ENCODE measurements around the gene TAL2.

The TAL2 gene

DNA sequence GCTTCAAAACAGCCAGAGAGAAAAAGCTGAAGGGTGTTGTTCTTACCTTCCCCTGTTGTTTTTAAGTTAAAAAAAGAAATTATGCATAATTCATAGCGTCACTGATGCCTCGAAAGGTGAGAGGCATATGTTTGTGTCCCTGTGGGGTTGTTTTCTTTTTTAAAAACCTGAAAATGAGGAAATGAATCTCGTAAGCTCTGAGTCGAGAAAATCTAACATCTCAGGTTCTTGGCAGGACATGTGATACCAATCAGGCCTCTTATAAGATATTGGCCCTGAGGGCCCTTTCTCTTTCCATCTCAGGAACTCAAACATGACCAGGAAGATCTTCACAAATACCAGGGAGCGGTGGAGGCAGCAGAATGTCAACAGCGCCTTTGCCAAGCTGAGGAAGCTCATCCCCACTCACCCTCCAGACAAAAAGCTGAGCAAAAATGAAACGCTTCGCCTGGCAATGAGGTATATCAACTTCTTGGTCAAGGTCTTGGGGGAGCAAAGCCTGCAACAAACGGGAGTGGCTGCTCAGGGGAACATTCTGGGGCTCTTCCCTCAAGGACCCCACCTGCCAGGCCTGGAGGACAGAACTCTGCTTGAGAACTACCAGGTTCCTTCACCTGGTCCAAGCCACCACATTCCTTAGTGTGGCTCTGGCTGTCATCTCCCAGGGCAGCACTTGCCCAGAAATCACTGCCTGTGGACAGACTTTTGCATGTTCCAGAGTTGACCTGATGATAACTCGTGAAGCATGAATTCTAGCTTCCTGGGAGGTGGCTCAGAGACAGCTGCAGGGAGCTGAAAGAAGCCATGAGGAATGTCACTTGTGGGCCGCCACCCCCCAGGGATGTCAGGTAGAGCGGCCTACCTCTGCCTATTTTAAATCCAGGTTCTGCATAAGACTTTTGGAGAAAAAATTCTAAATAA, at the start of gene TAL2:
Gene TAL2 (plus strand): TSS at position 274 of the 921 bp plus-strand sequence. CDS start 40 bp downstream, at position 314.
- DNase-seq (ENCODE audit: low spot score): no peak

DNA sequence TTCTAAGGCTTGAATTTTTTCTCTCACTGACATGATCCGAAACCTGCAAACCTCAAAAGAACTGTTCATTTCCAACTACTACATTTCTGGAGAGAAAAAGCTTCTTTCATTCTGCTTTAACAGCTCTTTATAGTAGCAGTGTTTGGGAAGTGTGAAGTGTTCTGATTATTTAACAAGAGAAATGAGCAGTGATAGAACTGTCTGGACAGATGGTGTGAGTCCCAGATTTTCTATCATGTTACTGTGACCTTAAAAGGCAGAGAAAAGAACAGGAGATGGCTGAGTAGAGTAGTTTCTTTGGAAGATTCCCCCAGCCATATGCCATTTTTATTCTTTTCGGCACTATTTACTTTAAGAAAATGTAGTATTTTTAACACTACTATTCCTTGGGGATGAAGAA, 41.3 kb upstream of the TAL2 start:
- no peak for DNase-seq (ENCODE audit: low spot score)

DNA sequence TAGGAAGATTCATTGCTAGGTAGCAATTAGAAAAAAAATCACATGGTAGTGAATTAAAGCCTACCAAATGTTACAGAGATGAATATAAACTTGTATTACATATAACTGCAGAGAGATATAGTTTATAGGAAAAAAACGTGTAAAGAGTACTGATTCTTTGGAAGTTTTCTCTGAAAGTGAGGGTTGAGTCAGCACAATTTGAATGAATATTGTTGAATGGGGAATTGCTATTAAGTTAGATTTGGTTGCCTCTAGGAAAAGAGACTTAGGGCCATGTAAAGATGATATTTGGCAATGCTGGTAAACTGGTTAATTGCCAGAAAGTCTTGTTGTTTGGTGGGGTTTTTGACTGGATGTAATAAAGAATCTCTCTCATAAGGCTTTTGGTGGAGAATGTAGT, 37.2 kb upstream of the TAL2 start:
- no peak for DNase-seq (ENCODE audit: low spot score)

DNA sequence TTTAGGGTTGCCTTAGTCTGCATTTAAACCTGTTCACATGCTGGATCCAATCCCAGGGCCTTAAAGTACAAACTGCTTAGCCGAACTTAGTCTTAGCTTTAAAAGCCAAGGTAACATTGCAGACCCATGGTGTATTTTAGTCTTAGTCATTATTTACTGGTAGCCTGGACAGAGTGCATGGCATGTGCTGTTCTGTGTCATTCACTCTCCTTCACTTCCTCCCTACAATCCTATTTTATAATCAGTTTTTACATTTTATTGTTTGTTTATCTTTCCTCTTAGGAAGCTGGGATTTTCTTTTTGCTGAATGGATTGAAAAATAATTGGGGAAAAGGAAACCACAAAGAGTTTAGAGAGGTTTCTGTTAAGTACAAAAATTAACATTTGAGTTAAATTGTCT, 29.4 kb upstream of the TAL2 start:
- no peak for DNase-seq (ENCODE audit: low spot score)

DNA sequence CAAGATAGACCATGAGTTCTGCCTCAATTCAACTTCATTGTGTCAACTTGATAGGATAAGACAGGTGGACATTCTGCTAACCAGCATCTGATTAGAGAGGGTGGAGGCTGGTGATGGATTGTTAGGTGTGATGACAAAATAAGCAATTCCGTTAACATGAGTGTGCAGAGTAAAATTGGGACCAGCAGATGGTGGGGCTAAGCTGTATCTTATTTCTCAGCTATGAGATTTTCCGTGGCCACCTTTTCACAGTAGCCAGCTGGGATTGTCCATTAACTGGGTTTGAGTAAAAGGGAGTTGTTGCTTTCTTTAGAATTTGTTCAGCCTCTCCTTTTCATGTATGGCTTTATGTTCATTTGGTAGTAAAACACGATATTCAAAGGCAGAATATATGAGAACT, 28.8 kb upstream of the TAL2 start:
- DNase-seq (ENCODE audit: low spot score): no peak

DNA sequence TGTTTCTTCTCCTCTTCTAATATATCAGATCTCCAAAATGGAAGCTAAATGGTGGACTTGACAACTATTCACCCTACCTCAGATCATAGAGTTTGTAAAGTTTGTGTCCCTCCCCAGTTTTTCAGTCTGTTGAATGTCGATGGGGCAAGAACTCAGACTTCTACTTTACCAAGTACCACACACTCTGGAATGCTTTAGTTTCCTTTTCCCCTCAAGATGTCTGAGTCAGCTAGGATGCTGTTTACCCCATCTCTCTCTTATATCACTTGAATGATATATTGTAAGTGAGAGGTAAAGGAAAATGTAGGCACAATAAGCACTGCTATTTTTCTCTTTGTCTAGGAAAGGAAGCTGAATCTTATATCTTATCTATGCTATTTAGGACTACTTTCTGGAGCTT, 25.9 kb upstream of the TAL2 start:
- DNase-seq (ENCODE audit: low spot score): no peak

DNA sequence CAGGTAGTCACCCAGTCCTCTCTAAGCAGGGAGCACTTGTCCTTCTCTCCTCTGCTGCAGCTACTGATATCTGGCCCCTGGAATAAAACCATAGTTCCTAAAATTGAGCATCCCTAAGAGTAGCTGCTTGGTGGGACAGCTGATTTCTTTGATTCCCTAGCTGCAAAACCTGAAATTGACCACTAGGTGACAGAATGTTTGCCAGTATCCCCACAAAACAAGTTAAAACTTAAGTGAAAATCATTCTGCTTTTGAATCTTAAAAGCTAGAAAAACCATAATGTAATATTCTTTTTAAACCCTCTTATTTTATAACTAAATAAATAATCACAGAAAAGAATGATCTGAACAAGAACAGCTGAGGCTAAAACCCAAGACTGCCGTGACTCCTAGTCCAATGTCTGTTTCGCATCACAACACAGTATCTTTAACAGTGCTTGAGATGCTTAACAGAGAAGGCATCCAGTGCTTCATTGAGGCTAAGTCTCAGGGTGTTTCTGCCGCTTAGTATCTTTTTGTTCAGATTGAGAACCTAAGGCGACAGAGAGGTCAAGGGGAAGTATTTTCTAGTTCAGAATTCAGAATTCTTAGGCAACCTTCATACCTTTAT, 24.4 kb upstream of the TAL2 start:
- DNase-seq (ENCODE audit: low spot score): no peak

DNA sequence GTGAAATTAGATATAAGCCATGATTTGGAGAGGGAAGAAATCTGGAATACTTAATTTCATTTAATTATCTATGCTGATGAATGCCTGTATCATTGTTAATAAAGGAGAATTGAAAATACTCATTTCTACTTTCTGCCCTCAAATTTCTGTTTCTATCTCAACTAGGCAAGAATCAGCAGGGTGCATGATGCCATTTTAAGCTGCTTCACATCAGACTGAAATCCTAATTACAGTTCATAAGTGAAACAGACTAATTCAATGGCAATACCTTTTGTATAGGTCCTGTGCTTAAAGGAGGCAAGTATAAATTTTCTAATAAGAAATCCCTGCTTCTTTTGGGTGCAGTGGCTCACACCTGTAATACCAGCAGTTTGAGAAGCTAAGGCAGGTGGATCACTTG, 22.3 kb upstream of the TAL2 start:
- no peak for DNase-seq (ENCODE audit: low spot score)

DNA sequence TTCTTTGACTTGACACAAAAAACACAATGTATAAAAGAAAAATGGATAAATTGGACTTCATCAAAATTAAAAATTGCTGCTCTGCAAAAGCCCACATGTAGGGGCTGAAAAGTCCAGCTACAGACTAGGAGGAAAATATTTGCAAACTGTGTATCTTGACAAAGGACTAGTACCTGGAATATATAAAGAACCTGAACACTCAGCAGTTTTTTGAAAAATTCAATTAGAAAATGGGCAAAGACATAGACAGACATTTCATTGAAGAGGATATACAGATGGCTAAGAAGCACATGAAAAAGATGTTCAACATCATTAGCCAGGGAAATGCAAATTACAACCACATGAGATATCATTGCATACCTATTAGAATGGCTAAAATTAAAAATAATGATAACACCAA, 18.5 kb upstream of the TAL2 start:
- DNase-seq (ENCODE audit: low spot score): no peak

DNA sequence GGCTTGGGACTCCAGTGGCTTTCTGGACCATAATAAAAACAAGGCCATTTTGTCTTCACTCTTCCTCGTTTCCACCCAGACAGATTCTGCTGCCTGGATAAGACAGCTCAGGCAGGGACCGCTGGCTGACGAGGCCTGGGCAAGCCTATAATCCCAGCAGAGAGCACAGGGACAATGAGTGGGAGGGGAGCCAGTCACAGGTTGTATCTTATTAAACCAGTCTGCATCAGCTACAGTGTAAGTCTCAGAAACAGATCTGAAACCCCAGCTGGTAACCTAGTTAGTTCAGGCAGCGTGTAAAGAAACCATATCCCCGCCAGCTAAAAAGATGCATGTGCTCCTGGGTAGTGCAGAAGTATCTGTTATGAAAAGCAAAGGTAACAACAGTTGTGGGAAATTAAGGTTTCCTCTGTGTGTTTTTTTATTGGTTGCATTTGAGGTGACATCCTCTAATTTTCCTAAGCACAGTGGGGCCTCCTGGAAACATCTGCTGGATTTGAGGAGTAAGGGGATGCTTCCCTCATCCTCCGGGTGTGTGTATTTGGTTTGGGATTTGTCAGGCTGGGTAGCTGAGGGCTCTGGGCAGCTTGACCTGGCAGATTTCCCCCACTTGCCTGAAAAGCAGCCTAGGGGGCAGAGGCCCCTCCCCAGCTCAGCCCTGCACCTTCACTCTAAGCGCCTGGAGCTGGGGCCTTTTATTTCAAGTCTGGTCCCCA, 15.2 kb upstream of the TAL2 start:
- no peak for DNase-seq (ENCODE audit: low spot score)

DNA sequence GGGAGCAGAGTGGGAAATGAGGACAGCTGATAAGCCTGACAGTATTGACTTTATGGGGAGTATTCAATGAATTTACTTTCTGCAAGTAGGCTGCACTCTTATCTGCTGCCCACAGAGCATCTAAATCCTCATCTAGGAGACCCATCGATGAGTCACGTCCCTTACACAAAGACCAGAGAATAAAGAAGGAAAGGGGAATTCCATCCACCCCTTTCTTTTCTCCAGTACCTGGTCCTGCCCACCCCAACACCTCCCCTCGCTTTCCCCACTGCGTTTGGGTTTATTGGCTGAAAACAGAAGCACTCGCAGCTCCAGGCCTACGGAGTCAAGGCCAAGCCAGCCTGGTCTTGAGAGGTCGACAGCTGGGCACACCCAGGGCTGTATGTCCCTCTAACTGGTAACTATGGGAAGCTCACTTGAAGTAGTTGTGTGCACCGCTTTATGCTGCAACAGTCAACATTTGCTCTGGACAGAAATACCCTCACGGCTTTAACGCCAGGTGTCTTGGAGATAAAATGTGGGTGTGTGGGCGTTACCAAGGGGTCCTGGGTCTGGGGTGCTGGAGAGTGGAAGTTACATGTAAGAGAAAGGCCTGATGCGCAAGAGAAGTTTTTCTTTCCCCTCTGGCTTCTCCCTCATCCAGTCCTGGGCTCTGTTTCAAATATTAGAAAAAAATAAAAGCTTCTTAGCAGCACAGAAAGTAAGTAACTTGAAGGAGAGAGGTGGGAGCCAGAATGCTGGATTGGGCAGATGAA, 14.5 kb upstream of the TAL2 start:
- no peak for DNase-seq (ENCODE audit: low spot score)

DNA sequence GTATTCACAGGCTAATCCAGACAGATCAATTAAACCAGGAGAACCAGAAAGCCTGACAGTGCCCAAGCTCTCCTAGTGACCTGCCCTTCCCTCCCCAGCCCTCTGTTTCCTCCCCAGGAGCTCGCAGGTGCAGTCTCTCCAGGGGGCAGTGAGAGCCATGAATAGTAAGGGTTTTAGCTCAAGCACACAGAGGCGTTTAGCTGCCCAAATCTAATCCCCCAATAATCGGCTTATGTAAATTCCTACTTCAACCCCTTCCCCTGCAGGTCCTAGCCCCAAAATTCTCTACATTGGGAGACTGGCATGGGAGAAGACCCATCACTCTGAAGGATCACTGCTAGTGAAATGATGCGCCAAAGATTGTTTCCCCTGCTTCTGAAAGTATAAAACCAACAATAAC, 10.5 kb upstream of the TAL2 start:
- DNase-seq (ENCODE audit: low spot score): no peak

DNA sequence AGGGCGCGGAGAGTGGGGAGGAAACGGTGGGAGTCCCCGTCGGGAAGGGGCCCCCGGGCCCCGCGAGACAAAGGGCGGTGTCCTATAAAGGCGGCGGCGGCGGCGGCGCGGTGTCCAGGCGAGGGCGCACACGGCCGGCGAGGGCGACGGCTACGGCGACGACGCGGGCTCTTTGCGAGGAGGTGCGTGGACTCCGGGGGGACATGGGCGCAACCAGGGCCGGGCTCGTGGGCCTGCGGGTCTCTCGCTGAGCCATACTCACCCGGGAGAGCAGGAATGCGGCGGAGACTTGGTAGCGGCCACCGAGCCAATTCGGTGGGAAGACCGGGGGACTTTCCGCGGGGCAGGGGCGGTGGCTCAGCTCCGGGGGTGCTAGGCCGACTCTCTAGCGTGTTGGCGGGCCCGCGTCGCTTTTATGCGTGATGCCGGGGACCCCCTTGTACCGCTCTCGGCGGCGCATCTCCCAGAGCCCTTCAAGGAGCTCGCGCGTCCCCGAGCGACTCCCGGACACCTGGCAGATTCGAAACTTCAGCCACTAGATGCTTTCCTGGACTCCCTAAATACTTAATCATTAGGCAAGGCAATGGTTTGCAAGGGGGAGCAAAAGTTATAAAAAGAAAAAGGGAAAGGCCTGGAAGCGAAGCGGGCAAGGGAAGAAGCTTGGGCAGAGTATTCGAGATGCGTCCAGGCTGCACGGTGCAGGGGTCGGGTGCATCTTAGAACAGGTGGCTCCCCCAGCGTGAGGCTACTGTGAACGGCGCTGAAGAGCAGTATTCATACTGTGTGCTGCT, 5.9 kb upstream of the TAL2 start:
- DNase-seq (ENCODE audit: low spot score): peak; percentile 55

DNA sequence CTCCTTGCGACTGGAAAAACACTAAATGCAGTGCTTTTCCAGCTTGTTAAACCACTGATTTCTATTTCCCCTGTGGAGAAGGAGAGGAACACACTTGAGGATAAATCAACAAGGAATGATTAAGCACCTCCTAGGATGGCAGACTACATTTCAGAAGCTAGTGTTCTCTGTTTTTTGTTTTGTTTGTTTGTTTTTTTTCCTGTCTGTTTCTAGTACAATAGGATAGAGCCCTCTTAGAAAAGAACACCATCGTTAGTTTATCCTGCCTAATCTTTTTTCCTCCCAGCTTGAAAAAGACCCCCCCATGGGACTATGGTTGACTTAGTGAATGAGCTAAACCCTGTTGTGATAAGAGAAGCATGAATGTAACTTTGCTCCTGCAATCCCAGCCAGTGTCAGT, 3.9 kb upstream of the TAL2 start:
- DNase-seq (ENCODE audit: low spot score): no peak

DNA sequence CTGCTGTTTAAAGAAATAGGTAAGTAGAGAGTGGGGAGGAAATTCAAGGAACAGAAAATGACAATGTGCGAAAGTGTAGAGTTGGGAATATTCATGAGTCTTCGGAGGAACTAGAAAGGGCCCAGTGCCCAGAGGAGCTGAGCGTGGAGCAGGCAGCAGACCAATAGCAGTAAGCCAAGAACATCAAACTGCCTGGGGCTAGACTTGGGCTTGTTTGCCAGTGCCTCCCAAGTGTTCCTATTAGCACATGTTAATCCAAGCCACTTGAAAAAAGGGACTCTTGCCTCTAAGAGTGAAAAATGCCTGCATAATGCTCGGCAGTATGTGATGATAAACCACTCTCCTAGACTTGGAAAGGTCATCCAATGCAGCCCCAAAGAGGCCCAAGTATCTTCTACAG, 1.2 kb upstream of the TAL2 start:
- no peak for DNase-seq (ENCODE audit: low spot score)

DNA sequence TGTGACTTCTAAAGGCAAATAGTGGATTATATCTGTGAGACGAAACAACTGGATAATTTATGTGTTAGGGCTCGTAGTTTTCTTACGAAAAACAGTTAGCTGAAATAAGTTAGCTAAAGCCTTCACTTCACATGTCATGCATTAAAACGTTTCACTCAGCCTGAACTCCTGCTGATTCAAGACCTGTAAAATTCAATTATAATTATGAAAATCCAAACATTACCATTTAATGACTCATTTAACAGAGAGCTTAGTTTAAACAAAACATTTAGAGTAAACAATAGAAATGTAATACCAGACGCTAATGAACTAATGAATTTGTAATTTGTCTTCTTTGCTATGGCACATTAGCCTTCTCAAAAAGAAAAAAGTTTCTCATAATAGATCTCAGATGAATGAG, 1.7 kb downstream of the TAL2 start:
- no peak for DNase-seq (ENCODE audit: low spot score)

DNA sequence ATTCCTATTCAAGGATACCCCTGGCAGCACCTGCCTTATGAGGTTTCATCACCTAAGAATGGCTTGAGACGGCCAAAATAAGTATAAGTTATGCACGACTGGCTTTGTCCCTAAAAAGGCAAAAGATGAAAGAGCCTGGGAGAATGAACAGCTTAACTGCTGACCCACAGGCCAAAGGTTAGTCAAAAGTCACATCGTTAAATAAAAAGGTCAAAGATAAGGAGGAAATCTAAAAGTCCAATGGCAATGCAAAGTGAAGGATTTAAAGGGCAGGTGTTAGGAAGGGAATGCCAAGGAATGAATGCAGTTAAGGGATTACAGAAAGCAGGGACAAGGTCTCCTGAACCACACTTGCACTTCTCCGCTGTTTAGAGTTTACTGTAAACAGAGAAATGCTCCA, 5.6 kb downstream of the TAL2 start:
- DNase-seq (ENCODE audit: low spot score): no peak

DNA sequence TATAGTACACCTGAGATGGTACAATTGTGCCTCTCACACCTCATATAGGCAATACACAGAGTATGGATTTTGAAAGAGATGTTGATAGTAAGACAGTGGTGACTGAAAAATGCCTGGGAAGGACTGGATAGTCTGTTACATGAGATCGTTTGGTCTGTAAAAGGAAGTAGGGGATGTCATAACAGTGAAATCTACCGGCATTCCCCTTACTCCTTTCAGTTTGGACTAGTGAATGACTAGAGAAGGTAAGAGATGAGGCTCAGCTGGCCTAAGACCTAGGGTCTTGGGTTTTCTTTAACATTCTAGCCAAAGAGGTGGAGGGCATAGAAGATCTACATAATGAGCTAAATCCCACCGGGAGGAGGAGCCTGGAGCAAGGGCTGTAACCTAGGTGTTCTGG, 8.1 kb downstream of the TAL2 start:
- no peak for DNase-seq (ENCODE audit: low spot score)

DNA sequence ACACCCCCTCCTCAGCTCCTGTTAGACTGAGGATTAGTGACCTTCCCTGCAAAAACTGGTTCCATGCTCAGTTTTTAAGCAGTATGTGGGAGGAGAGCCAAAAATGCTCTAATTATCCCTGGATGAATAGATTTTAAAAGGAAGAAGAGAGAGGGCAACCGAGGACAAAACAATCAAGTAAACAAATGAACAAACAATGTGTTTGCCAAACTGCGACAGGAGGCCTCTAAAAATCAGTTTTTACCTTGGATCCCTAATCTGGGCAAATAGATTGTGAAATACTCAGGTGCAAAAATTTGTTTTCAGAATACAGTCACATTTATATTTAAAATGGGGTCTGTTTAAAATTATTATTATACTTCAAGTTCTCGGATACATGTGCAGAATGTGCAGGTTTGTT, 8.5 kb downstream of the TAL2 start:
- DNase-seq (ENCODE audit: low spot score): no peak

DNA sequence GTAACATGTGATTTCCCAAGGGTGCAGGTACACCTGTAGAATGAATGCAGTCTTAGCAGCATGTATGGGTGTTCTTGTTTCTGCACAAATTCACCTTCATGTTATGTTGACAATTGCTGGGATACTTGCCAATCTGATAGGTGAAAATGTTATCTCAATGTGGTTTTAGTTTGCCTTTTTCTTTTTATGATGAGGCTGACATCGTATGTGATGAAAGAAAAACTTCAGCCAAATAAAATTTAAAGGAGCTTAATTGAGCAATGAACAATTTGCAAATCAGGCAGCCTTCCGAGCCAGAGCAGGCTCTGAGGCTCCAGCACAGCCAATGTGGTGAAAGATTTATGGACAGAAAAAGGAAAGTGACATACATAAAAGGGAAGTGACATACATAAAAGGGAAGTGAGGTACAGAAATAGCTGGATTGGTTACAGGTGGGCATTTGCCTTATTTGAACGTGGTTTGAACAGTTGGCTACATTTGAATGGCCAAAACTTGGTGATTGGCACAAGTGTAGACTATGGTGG, 10.5 kb downstream of the TAL2 start:
- no peak for DNase-seq (ENCODE audit: low spot score)

DNA sequence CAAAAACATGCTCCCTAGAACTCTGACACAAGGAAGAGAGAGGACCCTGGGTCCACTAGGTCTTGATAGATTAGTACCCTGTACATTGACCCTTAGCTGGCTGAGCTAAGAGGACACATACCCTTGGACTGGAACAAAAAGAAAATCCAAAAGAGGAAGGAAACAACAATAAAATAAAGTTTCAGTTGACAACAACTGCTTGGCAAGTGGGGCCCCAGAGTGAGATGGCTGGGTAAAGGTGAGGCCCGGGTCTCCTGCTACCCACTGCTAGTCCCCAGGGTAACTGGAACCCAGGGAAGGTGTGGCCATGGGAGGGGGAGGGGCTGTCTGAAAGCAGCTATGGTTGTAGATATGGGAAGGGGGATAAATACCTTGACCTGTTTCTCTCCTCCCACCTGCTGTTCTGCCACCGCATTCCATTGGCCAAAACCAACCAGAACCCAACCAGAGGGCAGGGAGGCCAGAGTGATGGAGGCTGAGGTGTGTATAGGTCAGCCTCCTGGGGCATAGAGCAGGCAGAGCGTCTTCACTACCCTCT, 11.7 kb downstream of the TAL2 start:
- DNase-seq (ENCODE audit: low spot score): no peak
